ENCODE data around the gene FAM229B.

The FAM229B gene

DNA sequence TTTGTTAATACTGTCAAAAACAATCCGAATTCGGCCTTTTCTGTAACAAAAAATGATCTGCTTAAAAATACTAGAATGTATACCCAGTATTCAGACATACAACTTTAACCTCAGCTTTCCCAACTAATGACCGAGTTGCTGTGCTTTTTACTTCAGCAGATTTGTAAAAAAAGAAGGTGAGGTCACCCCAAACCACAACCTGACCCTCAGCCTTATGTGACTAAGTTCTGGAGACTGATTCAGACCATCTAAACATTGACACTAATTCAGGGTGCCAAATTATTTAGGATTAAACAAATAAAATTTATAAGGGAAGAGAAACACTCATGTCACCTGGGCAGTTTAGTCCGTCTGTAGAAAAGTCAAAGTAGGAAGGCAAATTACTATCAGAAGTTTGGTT lies 25.8 kb upstream of the FAM229B start:
- Histone ChIP-seq H3K4me1 (ENCODE audit: control insufficient read depth, insufficient read depth, low read length, poor library complexity, severe bottlenecking) (no peaks in the 10 kb centered on the region), H3K36me3 (ENCODE audit: control insufficient read depth, insufficient read depth, low read length) (no peaks in the 10 kb centered on the region), H3K27me3 (replicated peaks; ENCODE audit: control insufficient read depth, insufficient read depth, low read length, poor library complexity, severe bottlenecking) (no peaks in the 10 kb centered on the region), H3K27ac (ENCODE audit: insufficient read depth, low read length, poor library complexity, severe bottlenecking) (no peak overlapping the region), H3K4me3 (ENCODE audit: insufficient read depth, low read depth, low read length, poor library complexity, severe bottlenecking) (no peak overlapping the region), H3K9me3 (ENCODE audit: control insufficient read depth, low read length) (no peaks in the 10 kb centered on the region)
- DNase-seq: no peak

DNA sequence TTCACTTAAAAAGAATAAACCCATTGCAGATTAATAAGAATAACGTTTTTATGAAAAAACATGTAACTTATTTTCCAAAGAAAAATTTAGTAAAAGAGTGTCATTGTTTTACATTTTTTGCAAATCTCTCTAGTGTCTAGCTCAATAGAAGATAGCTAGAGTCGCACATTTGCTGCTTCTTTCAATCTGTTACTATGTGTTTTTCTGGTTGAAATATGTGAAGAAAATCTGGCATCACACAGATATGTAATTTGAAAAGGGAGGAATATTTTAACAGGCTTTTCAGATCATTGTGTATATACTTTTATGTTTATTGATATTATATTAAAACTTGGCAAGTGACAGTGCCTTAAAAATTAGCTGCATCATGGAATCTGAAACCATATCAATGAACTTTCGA lies 24.4 kb upstream of the FAM229B start:
- H3K9me3 ChIP-seq (ENCODE audit: control insufficient read depth, low read length): no peaks in the 10 kb centered on the region
- no peaks in the 10 kb centered on the region for H3K36me3 ChIP-seq (ENCODE audit: control insufficient read depth, insufficient read depth, low read length)
- H3K4me1 ChIP-seq (ENCODE audit: control insufficient read depth, insufficient read depth, low read length, poor library complexity, severe bottlenecking): no peaks in the 10 kb centered on the region
- H3K27me3 ChIP-seq (replicated peaks; ENCODE audit: control insufficient read depth, insufficient read depth, low read length, poor library complexity, severe bottlenecking): no peaks in the 10 kb centered on the region
- no peak overlapping the region for H3K4me3 ChIP-seq (ENCODE audit: insufficient read depth, low read depth, low read length, poor library complexity, severe bottlenecking)
- DNase-seq: no peak
- H3K27ac ChIP-seq (ENCODE audit: insufficient read depth, low read length, poor library complexity, severe bottlenecking): no peak overlapping the region

DNA sequence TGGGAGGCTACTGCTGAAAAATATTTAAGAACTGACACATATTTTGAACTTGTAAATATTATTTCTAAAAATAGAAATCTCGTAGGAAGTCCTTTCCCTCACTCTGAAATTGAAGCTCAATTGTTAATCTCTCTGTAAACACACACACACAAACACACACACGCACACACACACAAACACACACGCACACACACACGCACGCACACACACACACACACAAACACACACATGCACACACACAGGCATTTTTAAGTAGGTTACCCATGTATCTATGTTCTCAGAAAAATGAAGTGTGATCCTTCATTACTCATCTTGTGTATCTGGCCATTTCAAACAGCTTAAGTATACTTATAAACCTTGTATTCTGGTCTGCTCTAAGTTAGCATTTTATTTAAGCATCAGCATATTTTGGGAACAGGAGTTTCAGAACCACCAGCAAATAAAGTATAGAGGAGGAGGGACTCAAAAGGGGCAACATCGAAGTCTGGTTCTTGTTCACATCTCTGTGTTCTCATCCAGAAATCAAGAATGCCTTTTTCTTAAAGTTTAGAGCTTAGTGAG lies 21.9 kb upstream of the FAM229B start:
- Histone ChIP-seq H3K4me1 (ENCODE audit: control insufficient read depth, insufficient read depth, low read length, poor library complexity, severe bottlenecking) (no peaks in the 10 kb centered on the region), H3K4me3 (ENCODE audit: insufficient read depth, low read depth, low read length, poor library complexity, severe bottlenecking) (no peak overlapping the region), H3K36me3 (ENCODE audit: control insufficient read depth, insufficient read depth, low read length) (peaks cover 4% of the 10 kb centered on the region), H3K9me3 (ENCODE audit: control insufficient read depth, low read length) (no peaks in the 10 kb centered on the region), H3K27ac (ENCODE audit: insufficient read depth, low read length, poor library complexity, severe bottlenecking) (no peak overlapping the region), H3K27me3 (replicated peaks; ENCODE audit: control insufficient read depth, insufficient read depth, low read length, poor library complexity, severe bottlenecking) (no peaks in the 10 kb centered on the region)
- no peak for DNase-seq

DNA sequence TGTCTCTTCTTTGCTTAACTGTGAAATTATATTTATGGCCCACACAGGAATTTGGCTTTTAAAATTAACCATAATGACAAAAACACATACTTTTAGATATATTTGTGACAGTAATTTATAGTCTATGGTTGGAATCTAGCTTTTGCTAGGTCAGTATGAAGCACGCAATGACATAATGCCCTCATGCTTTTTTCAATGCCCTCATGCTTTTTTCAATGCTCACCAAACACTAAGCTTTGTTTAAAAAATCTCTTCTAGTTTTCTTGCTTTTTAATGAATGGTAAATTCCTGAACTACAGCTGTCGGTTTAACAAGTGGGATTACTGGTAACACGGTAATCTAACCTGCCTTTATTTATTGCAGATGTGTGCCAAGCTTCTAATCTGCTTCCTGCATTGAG lies 20.8 kb upstream of the FAM229B start:
- H3K4me3 ChIP-seq (ENCODE audit: insufficient read depth, low read depth, low read length, poor library complexity, severe bottlenecking): no peak overlapping the region
- peaks cover 10% of the 10 kb centered on the region for H3K36me3 ChIP-seq (ENCODE audit: control insufficient read depth, insufficient read depth, low read length)
- H3K27ac ChIP-seq (ENCODE audit: insufficient read depth, low read length, poor library complexity, severe bottlenecking): no peak overlapping the region
- H3K4me1 ChIP-seq (ENCODE audit: control insufficient read depth, insufficient read depth, low read length, poor library complexity, severe bottlenecking): no peaks in the 10 kb centered on the region
- DNase-seq: no peak
- H3K27me3 ChIP-seq (replicated peaks; ENCODE audit: control insufficient read depth, insufficient read depth, low read length, poor library complexity, severe bottlenecking): no peaks in the 10 kb centered on the region
- no peaks in the 10 kb centered on the region for H3K9me3 ChIP-seq (ENCODE audit: control insufficient read depth, low read length)

DNA sequence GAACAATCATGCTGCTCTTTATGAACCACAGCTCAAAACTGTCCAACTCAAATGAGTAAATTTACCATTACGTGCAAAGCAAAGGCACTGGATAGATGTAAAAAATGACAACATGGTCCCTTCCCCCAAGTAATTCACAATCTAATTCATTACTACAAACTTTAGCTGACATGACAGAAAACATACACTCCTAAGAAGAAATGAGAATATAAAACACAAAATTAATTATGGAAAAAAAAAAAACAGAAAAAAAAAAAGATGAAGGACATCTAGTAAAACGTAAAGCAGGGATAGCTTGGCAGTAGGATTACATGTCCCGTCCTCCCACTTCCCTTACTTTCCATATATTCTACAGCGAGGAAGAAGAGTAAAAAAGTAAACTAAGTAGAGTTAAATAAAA lies 5.8 kb upstream of the FAM229B start:
- Histone ChIP-seq H3K27me3 (replicated peaks; ENCODE audit: control insufficient read depth, insufficient read depth, low read length, poor library complexity, severe bottlenecking) (no peaks in the 10 kb centered on the region), H3K4me3 (ENCODE audit: insufficient read depth, low read depth, low read length, poor library complexity, severe bottlenecking) (no peak overlapping the region), H3K9me3 (ENCODE audit: control insufficient read depth, low read length) (no peaks in the 10 kb centered on the region), H3K27ac (ENCODE audit: insufficient read depth, low read length, poor library complexity, severe bottlenecking) (no peak overlapping the region), H3K4me1 (ENCODE audit: control insufficient read depth, insufficient read depth, low read length, poor library complexity, severe bottlenecking) (no peaks in the 10 kb centered on the region), H3K36me3 (ENCODE audit: control insufficient read depth, insufficient read depth, low read length) (peaks cover 23% of the 10 kb centered on the region)
- no peak for DNase-seq

DNA sequence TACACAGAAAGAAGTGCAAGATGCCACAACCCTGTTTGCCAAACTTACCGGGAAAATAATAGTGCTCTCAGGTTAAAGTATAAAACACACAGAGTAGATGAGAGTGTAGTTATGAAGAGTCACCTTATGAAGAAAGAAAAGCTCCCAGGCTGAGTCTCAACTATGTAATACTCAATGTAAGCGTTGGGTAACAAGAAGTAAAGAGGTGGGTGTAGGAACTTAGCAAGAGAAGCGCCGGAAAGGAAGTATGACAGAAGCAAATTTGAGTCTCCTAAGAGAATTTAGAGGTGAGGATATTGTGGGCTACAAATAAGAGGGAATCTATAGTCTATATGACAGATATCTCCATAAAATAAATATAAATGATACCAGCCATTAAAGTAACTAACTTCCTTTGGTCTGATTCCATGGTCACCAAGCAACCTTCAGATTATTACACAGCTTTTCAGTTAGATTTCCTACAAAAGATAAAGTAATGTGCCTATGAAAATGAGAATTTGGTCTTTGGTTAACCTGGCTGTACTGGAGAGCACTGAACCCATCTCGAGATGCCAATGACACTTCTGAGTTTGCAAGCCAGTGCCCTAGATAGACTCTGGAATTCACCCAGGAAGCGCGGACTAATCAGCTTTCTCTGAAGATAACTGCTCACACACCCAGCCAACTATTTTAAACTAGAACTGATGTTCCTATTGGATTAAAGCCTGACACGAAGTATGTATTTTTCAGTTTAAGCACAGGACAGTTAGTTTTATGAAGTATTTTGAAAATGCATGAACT lies 1.9 kb upstream of the FAM229B start:
- H3K27me3 ChIP-seq (replicated peaks; ENCODE audit: control insufficient read depth, insufficient read depth, low read length, poor library complexity, severe bottlenecking): no peaks in the 10 kb centered on the region
- H3K4me1 ChIP-seq (ENCODE audit: control insufficient read depth, insufficient read depth, low read length, poor library complexity, severe bottlenecking): no peaks in the 10 kb centered on the region
- H3K4me3 ChIP-seq (ENCODE audit: insufficient read depth, low read depth, low read length, poor library complexity, severe bottlenecking): no peak overlapping the region
- H3K9me3 ChIP-seq (ENCODE audit: control insufficient read depth, low read length): no peaks in the 10 kb centered on the region
- no peak overlapping the region for H3K27ac ChIP-seq (ENCODE audit: insufficient read depth, low read length, poor library complexity, severe bottlenecking)
- H3K36me3 ChIP-seq (ENCODE audit: control insufficient read depth, insufficient read depth, low read length): peaks cover 6% of the 10 kb centered on the region
- no peak for DNase-seq

DNA sequence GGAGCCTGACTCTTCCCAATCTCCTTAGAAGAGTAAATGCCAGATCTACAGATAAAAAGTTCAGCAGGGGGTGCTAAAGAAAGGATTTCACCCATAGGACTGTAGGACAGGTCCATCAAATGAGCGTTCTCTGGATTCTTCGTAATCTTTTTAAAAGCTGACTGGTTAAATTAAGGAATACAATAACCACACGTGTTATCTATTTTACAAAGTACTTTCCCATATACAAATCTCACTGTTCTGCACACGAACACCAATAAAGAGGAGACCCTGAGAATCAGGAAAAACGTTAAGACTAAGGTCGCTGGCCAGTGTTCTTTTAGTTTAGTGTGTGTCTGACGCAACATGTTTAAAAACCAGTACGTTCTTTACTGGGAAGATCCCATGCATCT lies 651 bp upstream of the FAM229B start:
- Histone ChIP-seq H3K4me1 (ENCODE audit: control insufficient read depth, insufficient read depth, low read length, poor library complexity, severe bottlenecking) (no peaks in the 10 kb centered on the region), H3K4me3 (ENCODE audit: insufficient read depth, low read depth, low read length, poor library complexity, severe bottlenecking) (peak overlapping the region; percentile 91), H3K9me3 (ENCODE audit: control insufficient read depth, low read length) (no peaks in the 10 kb centered on the region), H3K27ac (ENCODE audit: insufficient read depth, low read length, poor library complexity, severe bottlenecking) (peak overlapping the region; percentile 82), H3K27me3 (replicated peaks; ENCODE audit: control insufficient read depth, insufficient read depth, low read length, poor library complexity, severe bottlenecking) (no peaks in the 10 kb centered on the region), H3K36me3 (ENCODE audit: control insufficient read depth, insufficient read depth, low read length) (peaks cover 3% of the 10 kb centered on the region)
- no peak for DNase-seq

DNA sequence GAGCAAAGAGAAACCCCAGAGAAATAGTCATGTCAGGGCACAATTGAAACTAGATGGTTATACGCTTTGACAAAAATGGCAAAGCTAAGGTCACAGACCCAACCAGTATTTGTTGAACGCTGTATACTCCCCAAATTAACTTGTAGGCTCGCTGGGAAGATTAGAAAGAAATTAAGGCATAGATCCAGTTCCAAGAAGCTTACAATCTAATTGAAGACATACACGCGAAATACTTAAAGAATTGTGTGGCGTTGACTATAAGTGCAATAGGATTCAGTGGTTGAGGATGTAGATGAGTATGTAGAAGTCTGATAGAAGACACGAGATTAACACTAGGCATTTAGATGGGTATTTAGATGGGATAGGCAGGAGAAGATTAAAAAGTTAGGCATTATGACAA lies 525 bp downstream of the FAM229B start:
- H3K36me3 ChIP-seq (ENCODE audit: control insufficient read depth, insufficient read depth, low read length): peaks cover 3% of the 10 kb centered on the region
- peak overlapping the region; percentile 91 for H3K4me3 ChIP-seq (ENCODE audit: insufficient read depth, low read depth, low read length, poor library complexity, severe bottlenecking)
- no peaks in the 10 kb centered on the region for H3K27me3 ChIP-seq (replicated peaks; ENCODE audit: control insufficient read depth, insufficient read depth, low read length, poor library complexity, severe bottlenecking)
- DNase-seq: no peak
- no peaks in the 10 kb centered on the region for H3K4me1 ChIP-seq (ENCODE audit: control insufficient read depth, insufficient read depth, low read length, poor library complexity, severe bottlenecking)
- peak overlapping the region; percentile 82 for H3K27ac ChIP-seq (ENCODE audit: insufficient read depth, low read length, poor library complexity, severe bottlenecking)
- H3K9me3 ChIP-seq (ENCODE audit: control insufficient read depth, low read length): no peaks in the 10 kb centered on the region

DNA sequence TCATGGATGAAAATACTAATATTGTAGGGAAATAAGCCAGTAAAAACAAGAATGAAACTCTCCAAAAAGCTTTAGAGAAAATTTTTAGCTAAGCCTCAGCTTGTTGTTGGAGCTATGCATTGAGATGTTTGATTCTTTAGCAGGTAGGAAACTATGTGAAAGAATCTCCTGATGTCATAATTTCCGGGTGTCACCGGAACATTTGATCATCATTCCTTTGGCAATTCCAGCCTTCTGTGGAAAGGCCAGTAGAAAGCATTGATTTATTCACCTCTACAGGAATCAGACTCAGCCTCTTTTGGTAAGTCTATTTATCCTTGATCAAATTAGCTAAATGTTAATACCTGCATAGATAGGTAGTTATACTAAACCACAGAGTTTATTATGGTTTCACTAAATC lies 9.5 kb downstream of the FAM229B start:
- Histone ChIP-seq H3K4me3 (ENCODE audit: insufficient read depth, low read depth, low read length, poor library complexity, severe bottlenecking) (no peak overlapping the region), H3K4me1 (ENCODE audit: control insufficient read depth, insufficient read depth, low read length, poor library complexity, severe bottlenecking) (no peaks in the 10 kb centered on the region), H3K27me3 (replicated peaks; ENCODE audit: control insufficient read depth, insufficient read depth, low read length, poor library complexity, severe bottlenecking) (no peaks in the 10 kb centered on the region), H3K27ac (ENCODE audit: insufficient read depth, low read length, poor library complexity, severe bottlenecking) (no peak overlapping the region), H3K9me3 (ENCODE audit: control insufficient read depth, low read length) (no peaks in the 10 kb centered on the region), H3K36me3 (ENCODE audit: control insufficient read depth, insufficient read depth, low read length) (no peaks in the 10 kb centered on the region)
- DNase-seq: no peak

DNA sequence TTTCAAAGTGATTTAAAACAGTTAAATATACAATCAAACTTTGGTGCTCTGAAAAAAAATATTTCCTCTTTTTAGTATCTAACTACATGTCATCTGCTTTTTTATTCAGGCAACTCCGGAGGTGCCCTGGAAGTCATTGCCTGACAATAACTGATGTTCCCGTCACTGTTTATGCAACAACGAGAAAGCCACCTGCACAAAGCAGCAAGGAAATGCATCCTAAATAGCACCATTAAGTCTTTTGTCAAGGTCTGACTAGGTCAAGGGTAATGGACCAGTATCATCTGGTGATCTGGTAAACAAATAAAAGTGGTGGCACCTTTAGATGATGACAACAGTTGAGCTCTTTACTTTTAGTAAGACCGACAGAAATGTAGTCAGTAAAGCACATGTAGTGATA lies 13.2 kb downstream of the FAM229B start:
- Histone ChIP-seq H3K4me1 (ENCODE audit: control insufficient read depth, insufficient read depth, low read length, poor library complexity, severe bottlenecking) (no peaks in the 10 kb centered on the region), H3K27me3 (replicated peaks; ENCODE audit: control insufficient read depth, insufficient read depth, low read length, poor library complexity, severe bottlenecking) (no peaks in the 10 kb centered on the region), H3K4me3 (ENCODE audit: insufficient read depth, low read depth, low read length, poor library complexity, severe bottlenecking) (no peak overlapping the region), H3K27ac (ENCODE audit: insufficient read depth, low read length, poor library complexity, severe bottlenecking) (no peak overlapping the region), H3K9me3 (ENCODE audit: control insufficient read depth, low read length) (no peaks in the 10 kb centered on the region), H3K36me3 (ENCODE audit: control insufficient read depth, insufficient read depth, low read length) (no peaks in the 10 kb centered on the region)
- DNase-seq: no peak
